NCI-H1930 (cell line): ENCODE measurements around the gene SF3A1.

Experiments used
- DNase-seq, 2 experiments: peaks; one replicate each; lab custom pipeline; 2025; lab: John Stamatoyannopoulos, UW

SF3A1 gene

GRCh38 chr22:30385942-30386341 lies 29.2 kb upstream of the SF3A1 start:
- DNase-seq = no peak

- DNase-seq = no peak
Measured at GRCh38 chr22:30383061-30383460, 26.4 kb upstream of the SF3A1 start.

DNA sequence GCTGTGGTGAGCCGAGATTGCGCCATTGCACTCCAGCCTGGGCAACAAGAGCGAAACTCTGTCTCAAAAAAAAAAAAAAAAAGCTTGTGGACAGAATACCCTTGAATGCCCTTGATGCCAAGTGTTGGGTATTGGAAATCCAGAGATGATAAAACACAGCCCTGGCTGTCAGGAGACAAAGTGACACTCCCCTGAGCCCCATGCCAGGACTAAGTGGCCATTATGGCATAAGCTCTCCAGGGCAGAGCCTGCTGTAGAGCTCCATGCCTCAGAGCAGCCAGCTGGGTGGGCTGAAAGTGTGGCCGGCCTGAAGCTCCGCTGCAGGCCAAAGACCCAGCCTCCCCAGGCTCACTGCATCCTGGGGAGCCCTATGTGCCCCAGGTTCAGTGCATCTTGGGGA lies 25.6 kb upstream of the SF3A1 start:
- DNase-seq = no peak

DNA sequence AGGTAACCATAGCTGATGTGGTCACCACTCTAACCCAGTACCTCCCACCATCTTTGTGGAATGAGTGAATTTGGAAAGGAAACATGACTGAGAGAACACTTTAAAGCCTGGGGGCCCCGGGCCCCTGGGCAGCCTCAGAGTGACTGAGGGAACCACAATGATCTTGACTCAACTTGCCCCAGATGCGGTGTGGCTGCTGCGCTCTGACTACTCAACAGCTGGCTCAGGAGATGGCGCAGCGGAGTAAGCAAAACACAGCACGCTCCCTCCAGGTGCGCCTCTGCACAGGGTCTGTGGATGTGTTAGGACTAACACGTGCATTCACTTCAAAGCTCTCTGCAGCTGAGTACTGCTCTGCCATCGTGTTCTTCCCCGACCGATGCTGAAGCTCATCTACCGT lies 24.6 kb upstream of the SF3A1 start:
- no peak for DNase-seq

- no peak for DNase-seq
Measured at GRCh38 chr22:30380011-30380410, 23.3 kb upstream of the SF3A1 start.

DNA sequence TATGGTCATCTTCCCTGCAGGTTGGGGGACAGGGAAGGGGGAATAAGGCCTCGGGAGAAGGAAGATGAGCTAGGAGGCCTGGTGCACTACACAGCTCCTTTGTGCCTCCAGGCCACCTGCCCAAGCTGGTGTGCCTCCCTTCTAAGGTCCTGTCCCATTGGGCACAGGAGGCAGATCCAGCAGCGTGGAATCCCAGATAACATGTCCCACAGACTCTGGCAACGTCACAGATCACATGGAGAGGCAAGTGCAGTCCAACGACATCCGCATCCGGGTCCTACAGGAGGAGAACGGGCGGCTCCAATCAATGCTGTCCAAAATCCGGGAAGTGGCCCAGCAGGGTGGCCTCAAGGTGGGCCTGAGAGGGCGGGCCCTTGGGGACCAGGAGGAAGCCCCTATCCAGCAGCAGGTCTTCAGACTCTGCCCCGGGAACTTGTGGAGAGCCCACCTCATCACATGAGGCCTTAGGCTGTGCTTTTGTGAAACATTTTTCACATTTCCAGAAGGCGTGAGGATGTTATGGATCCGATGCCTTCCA lies 18.7 kb upstream of the SF3A1 start:
- no peak for DNase-seq

DNA sequence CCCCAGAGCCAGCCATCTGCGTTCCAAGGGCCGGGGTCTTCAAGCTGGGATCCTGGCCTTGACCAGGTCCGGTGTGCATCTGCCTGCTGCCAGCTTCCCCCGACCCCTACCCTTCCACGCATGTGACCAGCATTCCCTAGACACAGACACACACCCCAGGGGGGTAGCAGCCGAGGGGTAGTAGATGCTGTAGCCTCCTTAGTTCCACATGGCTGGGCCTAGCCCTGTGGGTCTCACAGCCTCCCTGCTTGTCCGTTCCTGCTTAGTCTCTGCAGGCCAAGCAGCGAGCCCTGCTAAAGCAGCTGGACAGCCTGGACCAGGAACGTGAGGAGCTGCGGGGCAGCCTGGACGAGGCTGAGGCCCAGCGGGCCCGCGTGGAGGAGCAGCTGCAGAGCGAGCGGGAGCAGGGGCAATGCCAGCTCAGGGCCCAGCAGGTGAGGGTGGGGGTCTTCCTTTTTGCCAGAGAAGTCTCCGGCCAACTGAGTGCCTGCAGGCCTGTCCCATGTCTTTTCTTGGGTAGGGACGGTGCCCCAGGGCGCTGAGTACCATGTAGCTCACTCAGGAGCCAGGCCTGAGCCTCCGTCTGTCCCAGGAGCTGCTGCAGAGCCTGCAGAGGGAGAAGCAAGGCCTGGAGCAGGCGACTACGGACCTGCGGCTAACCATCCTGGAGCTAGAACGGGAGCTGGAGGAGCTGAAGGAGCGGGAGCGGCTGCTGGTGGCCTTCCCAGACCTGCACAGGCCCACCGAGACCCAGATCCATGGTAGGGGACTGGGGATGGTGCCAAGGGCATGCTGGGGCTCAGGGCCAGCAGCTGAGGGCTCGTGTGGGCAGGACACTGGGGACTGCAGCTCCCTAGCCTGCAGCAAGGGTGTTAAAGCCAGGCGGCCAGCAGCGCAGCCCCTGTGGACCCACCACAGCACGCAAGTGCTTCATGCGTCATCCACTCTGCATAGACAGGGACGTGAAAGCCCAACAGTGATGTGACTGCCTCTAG lies 16.9 kb upstream of the SF3A1 start:
- no peak for DNase-seq

GRCh38 chr22:30372915-30373314 lies 16.2 kb upstream of the SF3A1 start:
- no peak for DNase-seq

- DNase-seq = no peak
Measured at GRCh38 chr22:30371981-30372380, 15.3 kb upstream of the SF3A1 start.

DNA sequence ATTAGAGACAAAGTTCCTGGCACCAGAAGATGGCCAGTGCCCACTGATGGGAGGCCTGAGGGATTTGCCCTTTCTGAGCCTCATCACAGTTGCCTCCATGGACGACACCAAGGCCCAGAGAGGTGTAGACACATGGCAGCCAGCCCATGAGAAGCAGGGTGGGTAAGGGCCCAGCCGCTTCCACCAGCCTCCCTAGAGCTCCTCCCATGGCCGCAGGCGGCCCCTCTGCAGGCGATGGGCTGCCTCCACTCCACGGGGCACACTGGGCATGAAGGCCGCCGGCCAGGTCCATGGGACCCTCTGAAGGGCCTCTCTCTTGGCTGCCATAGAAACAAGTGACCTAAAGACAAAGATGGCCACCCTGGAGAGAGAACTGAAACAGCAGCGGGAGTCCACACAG lies 14.6 kb upstream of the SF3A1 start:
- DNase-seq = no peak

DNA sequence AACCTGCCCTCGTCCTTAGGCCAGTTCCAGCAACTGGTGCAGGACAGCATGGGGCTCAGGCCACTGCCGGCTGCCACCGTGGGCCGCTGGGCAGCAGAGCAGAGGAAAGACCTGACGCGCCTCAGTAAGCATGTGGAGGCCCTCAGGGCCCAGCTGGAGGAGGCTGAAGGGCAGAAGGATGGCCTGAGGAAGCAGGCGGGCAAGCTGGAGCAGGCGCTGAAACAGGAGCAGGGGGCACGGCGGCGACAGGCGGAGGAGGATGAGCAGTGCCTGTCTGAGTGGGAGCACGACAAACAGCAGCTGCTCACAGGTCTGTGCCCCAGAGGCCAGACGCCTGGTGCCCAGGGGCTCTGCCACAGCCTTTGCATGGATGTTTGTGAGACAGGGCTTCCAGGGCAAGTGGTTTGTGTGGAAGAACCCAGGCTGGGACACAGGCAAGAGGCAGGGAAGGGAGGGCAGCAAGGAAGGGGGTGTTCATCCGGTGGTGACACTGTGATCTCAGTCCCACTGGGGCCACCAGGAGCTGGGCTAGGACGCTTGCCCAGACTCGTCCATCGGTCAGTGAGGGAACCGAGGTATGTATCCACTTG lies 14.0 kb upstream of the SF3A1 start:
- DNase-seq = no peak

- no peak for DNase-seq
Measured at GRCh38 chr22:30368420-30368819, 11.7 kb upstream of the SF3A1 start.

- DNase-seq = no peak
Measured at GRCh38 chr22:30365891-30366290, 9.2 kb upstream of the SF3A1 start.

- no peak for DNase-seq
Measured at GRCh38 chr22:30362651-30363281, 6.1 kb upstream of the SF3A1 start.

DNA sequence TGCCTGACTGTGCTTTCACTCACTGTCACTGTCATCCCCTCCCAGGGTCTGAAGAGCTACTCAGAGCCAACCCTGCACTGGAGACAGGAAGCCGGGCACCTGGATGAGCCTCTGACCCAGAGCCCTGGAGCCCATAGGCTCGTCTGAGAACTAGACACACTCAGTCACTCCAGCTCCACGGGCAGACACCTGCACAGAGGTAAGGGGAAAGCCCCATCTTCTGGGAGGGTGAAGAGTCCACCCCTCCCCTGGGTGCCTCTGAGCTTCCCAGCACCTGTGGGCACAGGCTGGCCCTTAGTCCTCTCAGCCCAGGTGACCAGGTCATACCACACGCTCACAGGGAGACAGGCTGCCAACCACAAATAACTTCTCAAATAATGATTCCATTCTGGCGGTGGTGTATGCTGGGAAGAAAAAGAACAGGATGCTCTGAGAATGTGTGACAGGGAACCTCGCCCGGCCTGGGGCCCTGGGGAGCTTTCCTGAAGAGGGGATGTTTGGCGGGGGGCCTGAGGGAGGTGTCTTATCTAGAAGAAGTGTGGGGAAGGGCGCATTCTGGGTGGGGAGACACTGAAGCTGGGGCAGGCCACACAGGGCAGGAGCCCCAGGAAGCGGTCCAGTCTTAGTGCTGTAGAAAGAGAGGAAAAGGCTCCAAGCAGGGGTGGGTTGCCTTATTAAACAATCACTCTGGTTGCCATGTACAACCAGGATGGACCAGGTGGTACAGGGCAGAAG lies 5.4 kb upstream of the SF3A1 start:
- DNase-seq = no peak

DNA sequence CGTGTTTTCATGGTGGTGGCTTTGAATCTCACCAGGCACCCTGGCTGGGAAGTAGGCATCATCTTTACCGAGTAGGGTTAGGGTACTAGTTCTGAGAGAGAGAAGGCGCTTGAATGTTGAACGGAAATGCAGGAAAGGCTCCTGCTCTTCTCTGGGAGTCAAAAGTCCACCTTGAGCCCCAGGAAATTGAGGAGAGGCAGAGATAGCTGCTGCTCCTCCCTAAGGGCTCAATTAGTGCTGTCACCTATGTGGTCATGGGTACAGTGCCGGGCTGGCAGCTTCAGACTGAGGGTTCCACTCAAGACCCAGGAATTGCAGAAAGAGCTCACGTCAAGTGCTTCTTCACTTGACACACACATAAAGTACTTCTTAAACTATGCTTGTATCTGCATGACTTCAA lies 1.8 kb upstream of the SF3A1 start:
- DNase-seq = no peak

DNA sequence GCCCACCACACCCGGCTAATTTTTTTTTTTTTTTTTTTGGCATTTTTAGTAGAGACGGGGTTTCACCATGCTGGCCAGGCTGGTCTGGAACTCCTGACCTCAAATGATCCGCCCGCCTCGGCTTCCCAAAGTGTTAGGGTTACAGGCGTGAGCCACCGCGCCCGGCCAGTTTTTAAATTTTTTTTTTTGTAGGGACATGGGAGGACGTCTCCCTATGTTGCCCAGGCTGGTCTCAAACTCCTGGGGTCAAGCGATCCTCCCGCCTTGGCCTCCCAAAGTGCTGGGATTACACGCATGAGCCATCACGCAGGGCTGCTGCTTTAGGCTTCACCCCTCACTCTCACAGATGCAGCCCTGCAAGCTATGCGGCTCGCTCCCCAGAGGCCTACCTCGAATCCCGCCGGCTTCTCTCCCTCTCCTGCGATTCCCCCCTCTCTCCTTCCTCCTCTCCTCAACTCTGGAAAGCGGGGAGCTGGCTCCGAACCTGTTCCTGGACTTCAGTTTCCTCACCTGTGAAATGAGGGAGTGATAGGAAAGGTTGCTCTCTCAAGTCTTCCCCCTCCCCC lies 1.0 kb upstream of the SF3A1 start:
- DNase-seq = no peak

DNA sequence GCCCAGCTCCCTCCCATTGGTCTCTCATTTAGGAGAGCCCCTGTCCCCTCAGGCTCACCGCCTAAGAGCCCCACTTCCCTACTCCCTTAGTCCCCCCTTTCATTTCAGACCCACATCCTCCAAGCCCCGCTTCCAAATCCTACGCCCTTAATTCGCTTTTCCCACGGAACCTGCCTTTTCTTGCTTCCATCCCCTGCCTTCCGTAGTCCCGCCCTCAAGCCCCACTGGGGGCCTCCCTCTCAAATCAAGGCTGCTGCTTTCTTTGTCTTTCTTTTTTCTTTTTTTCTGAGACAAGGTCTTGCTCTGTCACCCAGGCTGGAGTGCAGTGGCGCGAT lies 509 bp upstream of the SF3A1 start:
- DNase-seq = no peak

DNA sequence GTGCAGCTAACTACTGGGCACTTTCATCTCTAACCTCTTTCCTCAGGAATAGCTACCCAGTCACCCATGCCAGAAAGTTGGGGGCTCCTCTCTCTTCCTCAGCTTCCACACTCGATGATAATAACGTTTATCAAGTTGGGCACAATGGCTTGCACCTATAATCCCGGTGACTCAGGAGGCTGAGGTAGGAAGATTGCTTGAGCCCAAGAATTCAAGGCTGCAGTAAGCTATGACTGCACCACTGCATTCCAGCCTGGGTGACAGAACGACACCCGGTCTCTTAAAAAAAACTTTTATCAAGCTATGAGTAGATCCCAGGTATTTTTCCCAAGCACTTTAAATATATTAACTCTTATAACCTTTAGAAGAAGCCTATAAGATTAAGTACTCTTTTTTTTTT lies 2.0 kb downstream of the SF3A1 start:
- no peak for DNase-seq

GRCh38 chr22:30351226-30351625 lies 5.5 kb downstream of the SF3A1 start:
- DNase-seq = no peak

DNA sequence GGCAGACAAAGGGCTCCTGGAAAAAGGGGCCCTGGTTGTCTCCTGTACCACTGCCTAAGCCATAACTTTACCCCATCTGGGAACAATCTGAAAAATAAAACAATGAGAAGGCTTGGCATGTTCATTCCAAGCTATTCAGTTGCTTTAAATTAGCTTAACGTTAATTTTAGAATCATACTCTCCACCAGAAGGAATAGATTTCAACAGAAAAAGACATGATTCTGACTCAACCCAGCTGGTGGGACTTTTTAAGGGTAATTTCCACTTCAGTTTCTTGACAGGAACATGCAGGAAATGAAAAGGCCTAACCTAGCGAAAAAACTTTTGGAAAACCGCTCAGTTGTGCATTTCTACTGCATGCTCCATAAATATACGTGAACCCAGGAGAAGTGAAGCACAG lies 7.9 kb downstream of the SF3A1 start:
- DNase-seq = no peak

DNA sequence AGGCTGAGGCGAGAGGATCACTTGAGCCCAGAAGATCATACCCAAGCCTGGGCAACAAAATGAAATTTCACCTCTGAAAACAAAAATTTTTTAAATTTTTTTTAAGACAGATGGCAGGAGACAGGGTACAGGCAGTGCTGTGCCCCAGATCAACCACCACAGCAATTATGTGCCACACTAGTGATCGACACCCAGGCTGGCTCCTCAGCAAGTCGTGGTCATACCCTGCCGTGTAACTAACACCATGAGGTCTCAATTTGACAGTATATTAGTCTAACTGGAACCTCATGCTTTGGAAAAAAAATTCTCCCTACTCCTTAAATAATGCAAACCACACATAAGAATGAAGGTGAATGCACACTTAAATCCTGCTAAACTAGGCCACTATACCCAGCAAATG lies 8.3 kb downstream of the SF3A1 start:
- no peak for DNase-seq
